PC-9 (cell line): ENCODE results near the gene SLC6A9.

ENCODE experiments used
- EZH2 ChIP-seq: fragments of 200-600 bp; sonication (generic); IDR thresholded peaks from 2 replicates; pipeline ENCODE4 v1.8.0; 2017; ENCODE audit warnings: antibody characterized with exemption, low read depth
- TF ChIP-seq, protein P1 (sequence below): fragments of 200-600 bp; sonication (generic); conservative IDR thresholded peaks from 2 replicates; pipeline ENCODE4 v1.6.1; 2017; ENCODE audit warnings: mixed run types, antibody characterized with exemption, mild to moderate bottlenecking, moderate library complexity

DNA sequence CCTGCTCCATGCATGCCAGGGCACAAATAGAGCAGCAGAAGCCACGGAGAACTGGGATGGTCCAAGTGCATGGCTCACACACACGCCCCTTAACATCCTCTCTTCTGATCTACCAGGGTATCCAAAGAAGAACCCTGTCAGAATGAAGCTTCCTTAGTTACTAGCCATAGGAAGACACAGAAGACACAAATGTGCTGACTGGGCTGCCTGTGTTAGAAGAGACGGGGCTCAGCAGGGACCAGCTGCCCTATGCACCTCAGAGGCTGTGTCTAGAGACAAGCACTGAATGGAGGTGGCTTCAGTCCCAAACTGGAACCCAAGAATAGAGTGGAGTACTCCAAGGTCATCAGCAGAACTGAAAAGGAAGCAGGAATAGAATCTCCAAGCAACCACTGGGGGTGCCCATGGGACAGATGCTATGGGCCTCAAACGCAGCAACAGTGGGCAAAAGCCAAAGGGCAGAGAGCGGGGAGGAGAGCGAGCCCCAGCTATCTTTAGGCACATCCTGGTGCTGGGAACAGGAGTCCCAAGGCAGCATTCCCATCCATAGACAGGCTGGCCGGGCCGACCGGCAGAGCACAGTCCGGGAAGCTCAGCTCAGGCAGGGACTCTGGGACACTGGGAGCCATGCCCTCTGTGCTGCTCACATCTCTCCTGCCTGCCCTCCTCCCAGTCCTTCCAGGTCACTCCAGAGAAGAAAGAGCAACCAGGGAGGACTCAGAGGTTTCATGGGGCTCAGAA is 9.5 kb downstream of the SLC6A9 start:
- TF ChIP-seq, protein P1, sequence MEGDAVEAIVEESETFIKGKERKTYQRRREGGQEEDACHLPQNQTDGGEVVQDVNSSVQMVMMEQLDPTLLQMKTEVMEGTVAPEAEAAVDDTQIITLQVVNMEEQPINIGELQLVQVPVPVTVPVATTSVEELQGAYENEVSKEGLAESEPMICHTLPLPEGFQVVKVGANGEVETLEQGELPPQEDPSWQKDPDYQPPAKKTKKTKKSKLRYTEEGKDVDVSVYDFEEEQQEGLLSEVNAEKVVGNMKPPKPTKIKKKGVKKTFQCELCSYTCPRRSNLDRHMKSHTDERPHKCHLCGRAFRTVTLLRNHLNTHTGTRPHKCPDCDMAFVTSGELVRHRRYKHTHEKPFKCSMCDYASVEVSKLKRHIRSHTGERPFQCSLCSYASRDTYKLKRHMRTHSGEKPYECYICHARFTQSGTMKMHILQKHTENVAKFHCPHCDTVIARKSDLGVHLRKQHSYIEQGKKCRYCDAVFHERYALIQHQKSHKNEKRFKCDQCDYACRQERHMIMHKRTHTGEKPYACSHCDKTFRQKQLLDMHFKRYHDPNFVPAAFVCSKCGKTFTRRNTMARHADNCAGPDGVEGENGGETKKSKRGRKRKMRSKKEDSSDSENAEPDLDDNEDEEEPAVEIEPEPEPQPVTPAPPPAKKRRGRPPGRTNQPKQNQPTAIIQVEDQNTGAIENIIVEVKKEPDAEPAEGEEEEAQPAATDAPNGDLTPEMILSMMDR: no peak
- TF ChIP-seq EZH2: no peak
